GM18909 (cell line): Measurements from ENCODE around the gene ZNF609.
"Not testable (repeated sequence)": the region's sequence is repeated elsewhere in the genome, so short reads cannot be mapped to it uniquely, and the experiment has no call there.

Experiments
- ATAC-seq: cut with Tn5 transposase; IDR thresholded peaks from one replicate; pipeline ENCODE4 v1.9.1; 2021; ENCODE audit warnings: mild to moderate bottlenecking; ENCODE audit not compliant: unreplicated experiment, poor library complexity

The ZNF609 gene

DNA sequence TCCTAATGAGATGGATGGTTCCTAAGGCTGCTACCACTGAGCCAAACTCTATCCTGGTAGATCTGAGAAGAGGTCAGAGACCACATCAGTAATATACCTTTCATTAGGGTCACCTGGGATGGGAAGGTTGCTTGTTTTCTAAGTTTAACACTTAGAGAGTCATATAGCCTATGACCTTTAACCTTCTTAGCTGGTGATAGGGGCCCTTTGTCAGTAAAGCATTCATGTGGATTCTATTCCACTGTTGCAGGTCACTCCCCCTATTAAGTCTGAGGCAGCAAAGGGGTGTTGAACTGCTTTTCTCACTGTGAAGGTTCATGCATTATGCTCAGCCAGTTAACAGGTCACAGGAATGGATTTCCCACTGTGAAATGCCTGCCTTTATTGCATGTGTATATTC lies 6.1 kb upstream of the ZNF609 start:
- ATAC-seq = no peak

DNA sequence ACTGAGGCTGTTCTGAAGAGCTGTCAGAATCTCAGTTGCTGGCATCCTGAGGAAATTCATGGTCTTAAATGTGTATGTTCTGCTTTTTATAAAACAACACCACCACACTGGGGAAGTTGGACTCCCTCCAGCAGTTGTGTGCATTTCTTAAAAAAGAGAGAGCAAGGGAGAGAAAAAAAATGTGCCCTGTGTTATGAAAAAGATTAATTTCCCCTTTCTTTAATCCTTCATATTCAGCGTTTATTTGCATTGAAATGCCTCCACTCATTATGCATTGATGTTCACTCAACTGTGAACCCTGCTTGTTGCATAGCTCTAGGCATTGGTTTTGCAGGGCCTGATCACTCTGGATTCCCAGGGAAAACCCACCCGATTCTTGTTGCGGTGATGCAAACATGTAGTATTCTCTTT lies 4.4 kb upstream of the ZNF609 start:
- ATAC-seq = no peak

GRCh38 chr15:64456634-64457108 lies 3.7 kb upstream of the ZNF609 start:
- no peak for ATAC-seq

DNA sequence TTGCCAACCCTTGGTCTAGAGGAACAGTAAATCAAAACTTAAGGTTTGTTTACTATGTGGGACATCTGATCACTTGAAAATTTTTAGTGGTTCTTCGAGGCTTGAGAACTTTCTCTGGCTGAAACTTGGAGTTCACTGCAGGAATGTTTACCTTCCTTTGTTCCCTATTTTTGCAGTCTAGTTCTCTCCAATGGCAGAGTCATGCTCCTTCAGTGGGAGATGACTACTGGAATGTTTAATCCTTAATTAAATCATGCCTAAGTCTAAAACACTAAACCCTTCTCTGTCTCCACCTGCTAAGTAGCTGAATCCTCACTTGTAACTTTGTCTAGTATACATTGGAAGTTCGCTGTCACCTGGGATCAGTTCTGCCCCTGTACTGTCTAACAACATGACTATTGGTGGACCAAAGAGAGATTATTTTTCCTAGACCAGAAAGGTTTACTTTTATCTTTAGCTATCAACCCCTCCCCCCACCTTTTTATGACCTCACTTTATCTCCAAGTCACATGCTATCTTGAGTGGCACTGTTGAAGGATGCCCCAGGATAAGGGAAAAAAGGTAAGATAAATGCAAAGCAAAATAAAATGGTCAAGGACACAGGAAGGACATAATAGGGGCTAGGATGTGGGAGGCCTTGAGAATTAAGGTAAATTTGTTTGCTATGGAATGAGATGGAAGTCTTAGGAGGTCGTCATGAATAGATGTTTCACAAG lies 1.2 kb upstream of the ZNF609 start:
- ATAC-seq = no peak

DNA sequence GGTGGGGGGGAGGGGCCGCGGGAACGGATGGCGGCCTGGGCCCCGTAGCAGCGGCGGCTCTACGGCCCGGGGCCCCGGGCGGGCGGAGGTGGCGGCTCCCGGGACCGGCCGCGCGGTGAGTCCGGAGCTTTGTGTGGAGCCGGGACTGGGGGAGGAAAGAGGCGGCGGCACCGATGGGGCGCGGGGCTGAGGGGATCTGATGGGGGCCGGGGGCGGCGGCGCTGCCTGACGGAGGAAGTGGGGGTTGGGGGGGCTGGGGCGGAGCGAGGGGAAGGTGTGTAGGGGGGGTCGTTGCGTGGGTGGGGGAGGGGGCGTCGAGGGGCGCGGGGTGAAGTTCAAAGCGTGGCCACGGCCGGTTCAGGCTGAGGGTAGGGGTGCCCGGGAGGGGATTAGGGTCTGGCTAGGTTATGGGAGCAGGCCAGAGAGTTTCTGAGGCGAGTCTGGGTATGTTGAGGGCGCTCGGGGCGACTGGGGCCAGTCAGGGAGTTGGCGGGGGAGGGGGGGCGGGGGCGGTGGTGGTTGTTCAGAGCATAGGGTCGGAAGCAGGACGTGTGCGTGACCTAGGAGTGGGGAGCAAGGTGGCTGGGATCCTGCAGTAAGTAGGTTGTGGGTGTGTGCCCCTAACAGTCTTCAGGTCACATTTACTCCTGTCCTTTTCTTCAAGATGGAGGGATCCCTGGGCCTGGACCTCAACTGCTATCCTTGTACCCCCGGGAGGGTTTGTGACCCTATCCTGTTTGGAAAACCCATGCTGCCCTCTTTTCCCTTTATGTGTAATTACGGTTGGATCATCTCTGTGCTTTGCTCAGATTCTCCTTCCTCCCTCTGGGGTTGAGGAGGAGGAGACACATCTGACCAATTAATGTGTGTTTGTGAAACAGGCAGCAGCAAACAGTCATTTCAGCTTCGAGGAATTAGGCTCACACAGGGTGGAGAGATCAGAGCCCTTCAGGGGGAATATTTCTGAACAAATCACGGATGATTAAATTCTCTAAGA lies 644 bp downstream of the ZNF609 start:
- no peak for ATAC-seq

GRCh38 chr15:64461721-64462162 lies 1.4 kb downstream of the ZNF609 start:
- no peak for ATAC-seq

- no peak for ATAC-seq
Observed at GRCh38 chr15:64462492-64462891, 2.1 kb downstream of the ZNF609 start.

GRCh38 chr15:64464276-64465005 lies 4.1 kb downstream of the ZNF609 start:
- no peak for ATAC-seq

- no peak for ATAC-seq
Observed at GRCh38 chr15:64466408-64467141, 6.2 kb downstream of the ZNF609 start.

- ATAC-seq = no peak
Observed at GRCh38 chr15:64472161-64472560, 11.8 kb downstream of the ZNF609 start.

DNA sequence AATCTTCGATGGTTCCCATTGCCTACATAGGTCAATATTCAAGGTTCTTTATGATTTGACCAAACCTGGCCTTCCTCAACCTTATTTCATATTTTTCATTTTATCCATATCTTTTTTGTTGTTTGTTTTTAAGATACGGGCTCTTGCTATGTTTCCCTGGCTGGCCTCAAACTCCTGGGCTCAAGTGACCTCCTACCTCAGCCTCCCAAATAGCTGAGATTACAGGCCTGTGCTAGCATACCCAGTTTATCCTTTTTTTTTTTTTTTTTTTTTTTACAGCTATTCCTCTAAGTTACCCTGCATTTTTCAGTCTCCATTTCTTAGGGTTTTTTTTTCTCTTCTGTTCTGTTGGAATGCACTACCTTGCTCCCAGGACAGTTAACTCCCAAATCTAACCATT lies 14.5 kb downstream of the ZNF609 start:
- no peak for ATAC-seq

DNA sequence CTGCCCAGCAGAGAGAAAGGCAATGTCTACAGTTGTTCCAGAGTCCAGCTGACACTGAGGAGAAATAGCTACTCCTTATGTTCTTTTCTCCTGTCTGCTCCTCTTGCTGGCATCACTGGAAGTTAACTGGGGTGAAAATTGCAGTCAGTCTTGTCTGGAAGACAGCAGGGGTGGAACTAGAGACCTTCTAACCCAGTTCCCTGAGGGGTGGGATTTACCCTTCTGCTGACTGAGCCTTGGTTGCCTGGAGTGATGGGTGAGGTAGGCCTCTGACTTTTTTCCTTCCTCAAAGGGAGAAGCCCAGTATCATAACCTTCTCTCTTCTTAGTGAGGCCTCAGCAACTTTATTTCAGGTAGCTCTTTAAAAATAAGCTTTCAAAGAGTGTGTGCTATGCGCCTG lies 16.2 kb downstream of the ZNF609 start:
- no peak for ATAC-seq

DNA sequence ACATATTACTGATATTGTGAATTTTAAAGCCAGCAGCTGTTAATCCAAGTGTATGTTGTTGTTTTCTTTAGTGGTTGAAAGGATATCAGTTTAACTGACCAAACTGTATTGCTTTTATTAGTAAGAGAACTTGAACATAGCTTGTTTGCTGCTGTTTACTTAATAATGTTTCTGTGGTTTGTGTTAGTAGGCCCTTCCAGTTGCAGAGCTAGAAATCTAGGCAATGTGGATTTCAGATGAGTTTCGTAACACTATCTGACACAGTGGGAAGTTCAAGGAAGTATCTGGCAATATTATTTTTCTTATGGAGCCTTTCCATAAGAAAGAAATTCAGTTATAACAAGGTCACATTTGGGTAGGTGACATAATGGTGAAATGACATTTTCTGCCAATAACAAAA lies 18.5 kb downstream of the ZNF609 start:
- ATAC-seq = no peak

DNA sequence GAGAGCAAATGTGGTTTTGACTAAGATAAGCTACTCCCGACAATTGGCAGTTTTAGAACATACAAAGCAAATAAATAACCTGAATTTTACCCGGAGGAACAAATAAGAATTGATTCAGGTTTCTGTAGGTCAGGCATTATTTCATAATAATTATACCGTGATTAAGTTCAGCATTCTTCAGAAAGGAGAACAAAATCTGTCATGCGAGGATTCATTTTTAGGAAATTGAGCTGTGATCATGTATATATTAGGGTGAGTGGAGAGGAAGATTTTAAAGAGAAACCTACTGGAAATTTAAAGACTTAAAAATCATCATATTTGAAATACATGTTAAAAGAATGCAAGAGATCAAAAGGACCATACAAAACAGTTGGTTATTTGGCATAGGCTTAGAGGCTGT lies 20.5 kb downstream of the ZNF609 start:
- no peak for ATAC-seq

DNA sequence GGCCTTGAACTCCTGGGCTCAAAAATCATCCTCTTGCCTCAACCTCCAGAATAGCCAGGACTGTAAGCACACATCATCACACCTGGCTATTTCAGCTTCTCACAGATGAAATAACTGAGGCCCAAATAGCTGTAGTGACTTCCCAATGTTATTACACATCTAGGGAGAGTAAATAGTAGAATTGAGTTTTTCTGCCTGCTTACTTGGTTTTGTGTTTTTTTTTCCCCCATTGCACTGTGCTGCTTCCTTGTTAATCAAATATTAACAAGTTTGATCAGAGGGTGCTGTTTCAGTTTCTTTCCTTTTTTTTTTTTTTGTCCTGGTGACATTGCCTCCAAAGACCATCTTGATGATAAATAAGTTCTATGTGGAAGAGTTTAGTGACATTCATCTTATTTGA lies 23.4 kb downstream of the ZNF609 start:
- ATAC-seq = no peak

DNA sequence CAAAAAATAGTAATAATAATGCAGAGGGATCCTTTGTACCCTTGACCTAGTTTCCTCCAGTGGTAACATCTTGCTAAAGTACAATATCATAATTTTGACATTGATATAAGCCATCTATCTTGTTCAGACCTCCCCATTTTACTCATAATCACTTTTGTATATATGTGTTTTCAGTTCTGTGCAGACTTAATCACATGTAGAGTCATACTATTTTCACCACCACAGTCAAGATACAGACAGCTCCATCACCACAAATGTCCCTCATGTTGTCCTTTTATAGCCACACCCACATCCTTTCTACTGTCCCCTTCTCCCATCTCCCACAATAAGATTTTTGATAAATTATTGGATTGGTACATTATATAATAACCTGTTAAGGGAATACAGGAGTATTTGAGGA lies 25.4 kb downstream of the ZNF609 start:
- ATAC-seq = no peak

GRCh38 chr15:64490598-64491259 lies 30.4 kb downstream of the ZNF609 start:
- no peak for ATAC-seq

- no peak for ATAC-seq
Observed at GRCh38 chr15:64493641-64494040, 33.3 kb downstream of the ZNF609 start.

GRCh38 chr15:64495968-64496367 lies 35.6 kb downstream of the ZNF609 start:
- ATAC-seq = not testable (repeated sequence)
